ENCODE measurements around the gene APCDD1. TPM values are rescaled to one million over a fixed set of nuclear protein-coding genes. Genes with fewer than 3 reads are reported as not detected.
A peak's percentile ranks its signal among the peaks of the same experiment; 100 is the strongest.

Gene APCDD1
- total and polyA plus RNA-seq, 5 experiments from 2014 or later: not detected

- POLR2A ChIA-PET: no interaction called here
- peaks cover 0 to 3% (median 0%) of the 10 kb centered on the region in 5 donors for H3K27me3 Mint-ChIP-seq
- DNase-seq (no peak), ATAC-seq (no peak)
- no peaks in the 10 kb centered on the region for H3K36me3 Mint-ChIP-seq
- H3K4me3 Mint-ChIP-seq: no peak overlapping the region
- no peaks in the 10 kb centered on the region for H3K4me1 Mint-ChIP-seq
- no peak overlapping the region for H3K27ac Mint-ChIP-seq
- no peaks in the 10 kb centered on the region for H3K9me3 Mint-ChIP-seq
These were observed 13.0 kb upstream of the APCDD1 start for GRCh38 chr18:10441472-10441871.

- no peak overlapping the region for H3K27ac Mint-ChIP-seq
- H3K27me3 Mint-ChIP-seq: peaks cover 0 to 3% (median 0%) of the 10 kb centered on the region in 5 donors
- H3K4me3 Mint-ChIP-seq: no peak overlapping the region
- no peak for ATAC-seq
- H3K4me1 Mint-ChIP-seq: no peaks in the 10 kb centered on the region
- H3K9me3 Mint-ChIP-seq: no peaks in the 10 kb centered on the region
- H3K36me3 Mint-ChIP-seq: no peaks in the 10 kb centered on the region
- no peak for DNase-seq
- POLR2A ChIA-PET: no interaction called here
These were observed 11.9 kb upstream of the APCDD1 start for GRCh38 chr18:10442551-10442971.

- Mint-ChIP-seq H3K9me3 (no peaks in the 10 kb centered on the region), H3K36me3 (no peaks in the 10 kb centered on the region)
These were observed 11.4 kb upstream of the APCDD1 start for GRCh38 chr18:10443001-10443400.

GRCh38 chr18:10444314-10445006 is 10.0 kb upstream of the APCDD1 start:
- Mint-ChIP-seq H3K27ac (no peak overlapping the region), H3K27me3 (peaks cover 0 to 11% (median 2%) of the 10 kb centered on the region in 5 donors), H3K36me3 (no peaks in the 10 kb centered on the region), H3K4me1 (no peaks in the 10 kb centered on the region), H3K9me3 (no peaks in the 10 kb centered on the region), H3K4me3 (no peak overlapping the region)
- POLR2A ChIA-PET: no interaction called here
- DNase-seq (no peak), ATAC-seq (no peak)

More at GRCh38 chr18:10443001-10443400, 11.4 kb upstream of the APCDD1 start:
- Mint-ChIP-seq H3K4me1 (no peaks in the 10 kb centered on the region), H3K27me3 (peaks cover 0 to 3% (median under 1%) of the 10 kb centered on the region in 5 donors), H3K4me3 (no peak overlapping the region), H3K27ac (no peak overlapping the region)
- no peak for DNase-seq
- POLR2A ChIA-PET: no interaction called here
- no peak for ATAC-seq

GRCh38 chr18:10449396-10449795 is 5.0 kb upstream of the APCDD1 start:
- peaks cover 15 to 51% (median 24%) of the 10 kb centered on the region in 5 donors for H3K27me3 Mint-ChIP-seq
- H3K4me3 Mint-ChIP-seq: no peak overlapping the region
- ATAC-seq (no peak), DNase-seq (no peak)
- H3K27ac Mint-ChIP-seq: no peak overlapping the region
- H3K9me3 Mint-ChIP-seq: no peaks in the 10 kb centered on the region
- H3K4me1 Mint-ChIP-seq: peaks cover 0 to 13% (median 3%) of the 10 kb centered on the region in 4 donors
- no peaks in the 10 kb centered on the region for H3K36me3 Mint-ChIP-seq
- POLR2A ChIA-PET: no interaction called here

GRCh38 chr18:10450986-10451385 is 3.4 kb upstream of the APCDD1 start:
- H3K4me1 Mint-ChIP-seq: peaks cover 0 to 22% (median 5%) of the 10 kb centered on the region in 4 donors
- DNase-seq (no peak), ATAC-seq (no peak)
- H3K27me3 Mint-ChIP-seq: peaks cover 17 to 61% (median 33%) of the 10 kb centered on the region in 5 donors
- POLR2A ChIA-PET: no interaction called here
- no peaks in the 10 kb centered on the region for H3K36me3 Mint-ChIP-seq
- no peak overlapping the region for H3K4me3 Mint-ChIP-seq
- H3K27ac Mint-ChIP-seq: no peak overlapping the region
- peaks cover 0 to 2% (median 0%) of the 10 kb centered on the region in 9 donors for H3K9me3 Mint-ChIP-seq

GRCh38 chr18:10453261-10453805 is 1.1 kb upstream of the APCDD1 start:
- Mint-ChIP-seq H3K4me3 (peak overlapping the region in 8 of 10 donors; percentile 7 to 52 (median 41)), H3K27me3 (peaks cover 25 to 80% (median 46%) of the 10 kb centered on the region in 5 donors), H3K4me1 (peaks cover 0 to 26% (median 6%) of the 10 kb centered on the region in 4 donors), H3K9me3 (peaks cover 0 to 2% (median 0%) of the 10 kb centered on the region in 9 donors), H3K36me3 (peaks cover 0 to 4% (median 0%) of the 10 kb centered on the region in 3 donors), H3K27ac (no peak overlapping the region)
- POLR2A ChIA-PET: no interaction called here
- DNase-seq (no peak), ATAC-seq (no peak)

GRCh38 chr18:10454681-10455557 is 484 bp downstream of the APCDD1 start:
- no peak for ATAC-seq
- Mint-ChIP-seq H3K27ac (no peak overlapping the region), H3K4me3 (peak overlapping the region; percentile 26 to 79 (median 64)), H3K9me3 (peaks cover 0 to 2% (median 0%) of the 10 kb centered on the region in 9 donors), H3K4me1 (peaks cover 0 to 26% (median 6%) of the 10 kb centered on the region in 4 donors), H3K36me3 (peaks cover 0 to 4% (median 0%) of the 10 kb centered on the region in 3 donors), H3K27me3 (peaks cover 26 to 64% (median 55%) of the 10 kb centered on the region in 5 donors)
- POLR2A ChIA-PET: no interaction called here
- no peak for DNase-seq

GRCh38 chr18:10455726-10456453 is 1.5 kb downstream of the APCDD1 start:
- POLR2A ChIA-PET: no interaction called here
- Mint-ChIP-seq H3K4me3 (peak overlapping the region in 7 of 10 donors; percentile 57 to 79 (median 64)), H3K27ac (no peak overlapping the region), H3K4me1 (peaks cover 0 to 26% (median 6%) of the 10 kb centered on the region in 4 donors), H3K9me3 (peaks cover 0 to 2% (median 0%) of the 10 kb centered on the region in 9 donors), H3K36me3 (peaks cover 0 to 4% (median 0%) of the 10 kb centered on the region in 3 donors), H3K27me3 (peaks cover 23 to 58% (median 55%) of the 10 kb centered on the region in 5 donors)
- ATAC-seq (no peak), DNase-seq (no peak)

- peaks cover 23 to 54% (median 51%) of the 10 kb centered on the region in 5 donors for H3K27me3 Mint-ChIP-seq
- ATAC-seq: no peak
- H3K36me3 Mint-ChIP-seq: peaks cover 0 to 4% (median 0%) of the 10 kb centered on the region in 3 donors
- POLR2A ChIA-PET: no interaction called here
- peaks cover 0 to 2% (median 0%) of the 10 kb centered on the region in 9 donors for H3K9me3 Mint-ChIP-seq
- no peak for DNase-seq
- H3K4me1 Mint-ChIP-seq: peaks cover 0 to 26% (median 6%) of the 10 kb centered on the region in 4 donors
- H3K27ac Mint-ChIP-seq: no peak overlapping the region
- H3K4me3 Mint-ChIP-seq: no peak overlapping the region
These were observed 2.3 kb downstream of the APCDD1 start for GRCh38 chr18:10456718-10457117.

GRCh38 chr18:10457128-10457527 is 2.7 kb downstream of the APCDD1 start:
- ATAC-seq: no peak
- Mint-ChIP-seq H3K27ac (no peak overlapping the region), H3K4me3 (no peak overlapping the region), H3K4me1 (peaks cover 0 to 26% (median 6%) of the 10 kb centered on the region in 4 donors), H3K9me3 (peaks cover 0 to 2% (median 0%) of the 10 kb centered on the region in 9 donors), H3K36me3 (peaks cover 0 to 4% (median 0%) of the 10 kb centered on the region in 3 donors), H3K27me3 (peaks cover 20 to 51% (median 47%) of the 10 kb centered on the region in 5 donors)
- POLR2A ChIA-PET: no interaction called here
- no peak for DNase-seq

- Mint-ChIP-seq H3K4me1 (peaks cover 0 to 23% (median 7%) of the 10 kb centered on the region in 4 donors), H3K27ac (no peak overlapping the region), H3K27me3 (peaks cover 17 to 49% (median 42%) of the 10 kb centered on the region in 5 donors), H3K4me3 (no peak overlapping the region), H3K9me3 (peaks cover 0 to 7% (median 2%) of the 10 kb centered on the region in 9 donors), H3K36me3 (peaks cover 0 to 4% (median 0%) of the 10 kb centered on the region in 3 donors)
- ATAC-seq (no peak), DNase-seq (no peak)
- POLR2A ChIA-PET: no interaction called here
These were observed 3.3 kb downstream of the APCDD1 start for GRCh38 chr18:10457767-10458166.
